ENCODE data around the gene CACNA1A.

CACNA1A gene

DNA sequence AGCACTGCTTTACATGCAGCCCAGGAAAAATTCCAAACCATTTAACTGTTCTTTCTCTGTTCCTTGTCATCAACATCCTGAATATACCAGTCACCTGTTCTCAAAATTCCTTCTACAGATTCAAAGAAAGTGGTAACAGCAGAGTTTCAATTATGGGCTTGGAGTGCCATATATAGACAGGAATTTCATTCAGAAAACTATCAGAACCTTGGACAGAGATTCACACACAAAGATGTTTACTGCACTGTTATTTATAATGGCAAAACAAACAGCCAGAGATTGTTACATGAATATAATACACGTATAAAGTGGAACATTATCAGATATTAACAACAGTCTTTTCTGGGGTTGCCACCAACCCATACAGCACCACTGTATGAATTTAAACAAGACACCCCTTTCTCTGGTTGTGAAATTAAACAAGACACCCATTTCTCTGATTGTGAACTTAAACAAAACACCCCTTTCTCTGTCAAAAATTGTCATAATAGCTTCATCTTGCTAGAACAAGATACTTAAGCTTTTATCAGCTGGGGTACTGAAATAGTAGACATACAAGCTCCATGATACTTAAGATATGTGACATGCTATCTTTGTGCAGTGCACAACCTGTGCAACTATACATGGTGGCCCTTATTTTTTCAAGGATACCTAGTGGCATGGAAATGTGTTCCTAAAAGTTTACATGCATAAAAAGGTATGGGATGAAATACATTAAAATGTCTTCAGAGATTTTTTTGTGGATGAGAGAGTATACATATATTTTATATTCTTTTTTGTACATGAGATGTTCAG, 12.6 kb downstream of the CACNA1A start:
- no peak for DNase-seq (ENCODE audit: low spot score)

DNA sequence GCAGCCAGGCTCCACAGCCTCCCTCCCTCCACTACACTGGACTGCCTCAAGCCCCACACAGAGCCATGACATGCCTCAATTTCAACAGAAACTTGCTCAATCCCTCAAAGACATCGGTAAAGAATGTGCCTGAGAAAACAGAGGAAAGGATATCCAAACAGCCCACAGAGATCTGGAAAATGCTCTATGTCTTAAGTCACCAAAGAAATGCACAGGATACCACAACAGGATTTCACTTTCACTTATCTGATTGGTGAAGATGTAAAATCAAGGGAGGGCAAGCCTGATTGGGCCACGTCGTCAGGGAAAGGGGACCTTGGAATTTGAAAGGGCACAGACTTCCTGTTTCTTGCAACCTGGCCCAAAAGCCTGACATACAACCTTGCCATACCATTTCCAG, 14.2 kb downstream of the CACNA1A start:
- DNase-seq (ENCODE audit: low spot score): peak; percentile 75

DNA sequence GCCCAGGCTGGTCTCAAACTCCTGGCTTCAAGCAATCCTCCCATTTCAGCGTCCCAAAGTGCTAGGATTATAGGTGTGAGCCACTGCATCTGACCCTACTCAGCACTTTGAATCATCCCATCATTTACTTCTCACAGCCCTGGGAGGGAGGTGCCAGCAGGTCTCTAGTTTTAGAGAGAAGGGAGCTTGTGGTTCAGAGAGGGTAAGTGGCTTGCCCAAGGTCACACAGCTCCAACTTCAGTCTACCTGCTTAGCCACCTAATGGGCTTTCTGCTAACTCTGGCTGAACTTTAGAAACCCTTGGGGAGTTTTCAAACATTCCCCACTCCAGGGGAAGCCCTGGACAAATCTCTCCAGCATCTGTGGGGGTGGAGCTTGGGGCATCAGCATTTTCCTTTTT, 18.3 kb downstream of the CACNA1A start:
- no peak for DNase-seq (ENCODE audit: low spot score)

DNA sequence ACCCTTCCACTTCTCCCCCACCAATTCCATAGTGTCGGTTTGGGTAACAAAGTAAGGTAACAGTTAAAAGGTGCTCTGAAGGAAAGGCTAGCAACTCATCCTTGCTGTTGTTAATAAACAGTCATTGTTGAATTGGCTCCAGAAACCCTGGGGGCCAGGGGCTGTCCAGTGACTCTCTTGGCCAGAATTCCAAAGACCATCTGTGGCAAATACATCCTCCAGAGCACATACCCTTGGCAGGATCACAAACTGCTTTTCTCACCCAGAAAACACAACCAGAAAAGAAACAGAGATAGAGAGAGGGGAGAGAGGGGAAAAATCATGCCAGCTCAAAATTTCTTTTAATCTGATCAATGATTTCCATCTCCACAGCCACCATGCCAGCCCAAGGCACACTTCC, 22.1 kb downstream of the CACNA1A start:
- DNase-seq (ENCODE audit: low spot score): no peak

DNA sequence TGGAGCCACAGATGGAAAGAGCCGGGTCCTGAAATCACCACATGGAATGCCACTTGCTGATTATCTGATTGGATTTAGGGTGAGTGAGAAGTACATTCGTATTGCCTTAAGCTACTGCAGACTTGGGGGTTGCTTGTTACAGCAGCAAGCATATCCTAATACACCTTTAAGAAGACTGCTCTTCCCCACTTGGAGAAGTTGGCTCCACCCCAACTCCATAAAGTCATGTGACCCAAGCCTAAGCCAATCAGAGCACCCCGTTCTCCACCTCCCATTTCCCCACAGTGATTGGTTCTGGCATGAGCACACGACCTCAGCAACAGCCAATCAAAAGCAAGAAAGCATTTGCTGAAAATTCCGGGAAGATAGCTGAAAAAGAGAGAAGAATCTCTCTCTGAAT, 23.1 kb downstream of the CACNA1A start:
- no peak for DNase-seq (ENCODE audit: low spot score)

DNA sequence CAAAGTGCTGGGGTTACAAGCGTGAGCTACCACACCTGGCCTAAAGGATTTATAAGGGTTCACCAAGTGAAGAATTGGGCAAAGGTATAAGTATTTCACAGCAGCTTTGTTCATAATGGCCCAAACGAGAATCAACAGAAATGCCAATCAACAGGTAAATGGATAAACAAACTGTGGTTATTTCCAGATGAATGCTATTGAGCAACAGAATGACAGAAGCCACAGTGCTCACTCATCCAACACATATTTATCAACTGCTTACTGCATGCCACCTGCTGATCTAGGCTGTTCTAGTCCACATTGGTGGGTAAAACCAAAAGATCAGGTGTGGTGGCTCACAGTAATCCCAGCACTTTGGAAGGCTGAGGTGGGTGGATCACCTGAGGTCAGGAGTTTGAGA, 27.7 kb downstream of the CACNA1A start:
- DNase-seq (ENCODE audit: low spot score): no peak

DNA sequence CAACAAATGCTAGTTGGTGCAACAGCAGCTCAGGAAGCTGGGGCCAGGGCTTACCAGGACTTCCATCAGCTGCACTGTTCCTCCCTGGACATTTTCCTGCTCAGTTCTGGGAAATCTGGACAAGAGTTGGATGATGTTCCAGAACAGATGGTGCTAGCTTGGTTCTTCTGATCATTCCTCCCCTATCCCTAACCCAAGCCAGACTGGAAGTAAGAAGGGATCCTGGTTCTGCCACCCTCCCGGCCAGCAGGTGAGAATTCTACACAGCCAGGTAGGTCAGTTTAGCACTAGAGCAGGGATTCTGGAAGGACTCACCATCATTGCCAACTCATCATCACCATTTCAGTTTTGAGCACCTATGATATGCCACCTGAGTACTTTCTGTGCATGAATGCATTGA, 30.2 kb downstream of the CACNA1A start:
- DNase-seq (ENCODE audit: low spot score): no peak

DNA sequence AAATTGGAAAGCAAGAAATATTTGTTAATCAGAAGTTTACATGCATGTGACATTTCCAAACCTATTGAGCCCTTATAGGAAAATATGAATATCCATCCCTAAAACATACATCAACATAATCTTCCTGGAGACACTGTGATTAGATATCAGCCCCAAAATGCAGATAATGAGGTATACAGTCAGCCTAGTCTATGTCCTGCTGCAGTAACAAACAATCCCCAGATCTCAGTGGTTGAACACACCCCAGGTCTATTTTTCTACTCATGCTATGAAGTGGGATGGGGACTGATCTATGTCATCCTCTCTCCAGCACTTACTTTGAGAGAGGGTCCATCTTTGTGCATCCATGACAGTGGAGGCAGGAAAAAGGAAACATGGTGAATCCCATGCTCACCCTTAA, 31.2 kb downstream of the CACNA1A start:
- DNase-seq (ENCODE audit: low spot score): no peak

DNA sequence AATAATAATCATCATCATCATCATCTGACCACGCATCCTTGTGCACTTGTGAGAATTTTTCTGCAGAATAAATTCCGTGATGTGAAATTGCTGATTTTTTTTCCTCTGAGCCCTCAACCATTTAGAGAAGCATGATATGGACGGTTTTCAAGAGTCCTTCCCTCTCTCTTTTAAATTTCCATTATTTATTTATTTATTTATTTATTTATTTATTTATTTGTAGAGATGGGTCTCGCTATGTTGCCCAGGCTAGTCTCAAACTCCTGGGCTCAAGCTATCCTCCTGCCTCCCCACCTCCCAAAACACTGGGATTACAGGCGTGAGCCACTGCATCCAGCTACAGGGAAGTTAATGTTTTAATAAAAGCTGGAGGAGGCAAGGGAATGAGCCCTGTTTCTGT, 39.6 kb downstream of the CACNA1A start:
- DNase-seq (ENCODE audit: low spot score): no peak

DNA sequence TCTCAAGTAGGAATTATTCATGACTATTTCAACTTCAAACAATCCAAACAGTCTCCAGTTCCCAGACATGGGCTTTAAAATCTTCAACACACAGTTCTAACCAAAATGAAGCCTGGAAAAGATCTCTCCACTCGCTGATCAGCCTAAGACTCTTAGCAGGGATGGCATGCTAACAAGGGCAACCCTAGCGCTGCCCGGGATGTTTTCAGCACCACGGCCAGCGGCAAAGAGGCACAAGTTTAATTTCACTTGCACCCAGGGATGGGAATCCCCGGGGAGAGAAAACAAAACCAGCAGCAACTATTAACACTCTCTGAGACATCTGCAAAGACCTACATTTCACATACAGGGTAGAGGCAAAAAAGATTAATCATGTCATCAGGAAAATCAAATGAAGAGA, 43.0 kb downstream of the CACNA1A start:
- peak; percentile 48 for DNase-seq (ENCODE audit: low spot score)

DNA sequence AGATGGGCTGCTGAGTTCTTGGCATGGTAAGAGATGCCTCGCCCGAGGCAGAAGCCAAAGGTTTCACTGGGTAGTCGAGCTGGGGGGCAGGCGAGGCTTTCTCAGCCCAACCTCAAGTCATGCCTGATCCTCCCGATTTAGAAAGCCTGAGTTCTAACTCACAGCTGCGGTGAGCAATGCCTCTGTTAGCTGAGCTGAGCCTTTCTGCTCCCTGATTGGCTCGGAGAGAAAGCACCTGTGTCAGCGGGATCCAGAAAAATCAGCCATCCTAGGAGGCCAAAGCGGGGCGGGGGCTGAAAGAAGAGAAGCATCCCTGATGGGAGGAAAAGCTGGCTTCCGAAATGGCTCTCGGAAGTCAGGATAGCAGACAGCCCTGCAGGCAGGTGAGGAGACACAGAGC, 44.7 kb downstream of the CACNA1A start:
- DNase-seq (ENCODE audit: low spot score): no peak

DNA sequence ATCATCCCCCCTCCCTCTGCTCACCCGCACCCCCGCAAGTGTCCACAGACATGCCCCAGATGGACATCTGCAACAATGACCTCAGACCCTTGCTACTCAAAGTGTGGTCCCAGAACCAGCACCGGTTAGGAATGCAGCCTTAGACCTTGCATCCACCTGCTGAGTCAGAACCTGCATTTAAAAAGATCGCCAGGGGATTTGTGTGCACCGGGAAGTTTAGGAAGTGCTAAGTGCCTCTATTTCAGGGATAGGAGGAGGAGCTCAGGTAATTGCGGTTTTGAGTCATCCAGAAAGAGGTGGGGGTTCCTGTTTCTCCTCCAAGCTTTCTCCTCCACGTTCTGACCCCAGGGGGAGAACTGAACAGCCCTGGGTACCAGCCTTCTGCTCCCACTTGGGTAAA, 46.2 kb downstream of the CACNA1A start:
- DNase-seq (ENCODE audit: low spot score): no peak

DNA sequence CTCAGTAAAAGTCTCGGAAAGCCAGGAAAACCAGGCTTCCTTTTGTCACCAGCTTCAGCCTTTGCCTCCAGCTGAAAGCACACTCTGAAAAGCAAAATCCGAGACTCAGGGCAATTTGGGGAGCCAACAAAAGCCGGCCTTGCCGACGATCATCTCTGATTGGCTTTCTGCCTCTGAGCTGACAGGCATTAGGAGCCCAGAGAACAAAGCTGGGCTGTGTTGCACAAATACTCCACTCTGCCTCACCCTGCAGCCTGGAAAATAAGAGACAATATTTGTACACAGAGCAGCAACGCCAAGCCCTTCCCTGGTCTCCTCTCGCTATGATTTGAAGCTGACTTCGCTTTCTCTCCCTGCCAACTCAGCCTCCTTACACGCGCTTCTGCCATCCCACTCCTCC, 46.9 kb downstream of the CACNA1A start:
- DNase-seq (ENCODE audit: low spot score): no peak

DNA sequence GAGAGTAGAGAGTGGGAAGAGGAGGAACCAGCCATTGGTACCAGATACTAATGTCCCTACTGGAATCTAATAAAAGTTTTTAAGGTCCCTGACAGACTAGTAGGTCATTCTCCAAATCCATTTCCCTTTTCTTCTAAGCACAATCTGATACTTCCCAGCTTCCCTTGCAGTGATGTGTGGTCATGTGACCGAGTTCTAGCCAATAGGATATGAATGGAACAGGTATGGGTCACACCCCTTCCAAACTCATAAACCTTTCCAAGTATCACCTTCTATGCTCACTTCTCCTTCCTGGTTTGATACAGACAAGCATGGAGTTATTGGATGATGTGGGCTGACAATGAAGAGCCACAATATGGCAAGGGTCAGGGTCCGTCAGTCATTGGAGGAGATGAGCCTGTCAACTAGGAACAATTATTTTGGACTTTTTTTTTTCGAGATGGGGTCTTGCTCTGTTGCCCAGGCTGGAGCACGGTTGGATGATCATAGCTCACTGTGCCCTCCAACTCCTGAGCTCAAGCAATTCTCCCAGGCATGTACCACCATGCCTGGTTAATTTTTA, 54.8 kb downstream of the CACNA1A start:
- DNase-seq (ENCODE audit: low spot score): no peak

DNA sequence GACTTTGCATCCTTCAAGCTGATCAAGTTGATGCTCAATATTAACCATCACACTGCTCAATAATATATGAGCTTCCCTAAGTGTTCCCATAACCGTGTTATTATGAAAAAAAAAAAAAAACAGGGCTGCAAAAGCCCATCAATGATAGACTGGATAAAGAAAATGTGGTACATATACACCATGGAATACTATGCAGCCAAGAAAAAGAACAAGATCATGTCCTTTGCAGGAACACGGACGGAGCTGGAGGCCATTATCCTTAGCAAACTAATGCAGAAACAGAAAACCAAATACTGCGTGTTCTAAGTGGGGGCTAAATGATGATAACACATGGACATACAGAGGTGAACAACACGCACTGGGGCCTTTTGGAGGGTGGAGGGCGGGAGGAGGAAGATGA, 58.3 kb downstream of the CACNA1A start:
- DNase-seq (ENCODE audit: low spot score): no peak

DNA sequence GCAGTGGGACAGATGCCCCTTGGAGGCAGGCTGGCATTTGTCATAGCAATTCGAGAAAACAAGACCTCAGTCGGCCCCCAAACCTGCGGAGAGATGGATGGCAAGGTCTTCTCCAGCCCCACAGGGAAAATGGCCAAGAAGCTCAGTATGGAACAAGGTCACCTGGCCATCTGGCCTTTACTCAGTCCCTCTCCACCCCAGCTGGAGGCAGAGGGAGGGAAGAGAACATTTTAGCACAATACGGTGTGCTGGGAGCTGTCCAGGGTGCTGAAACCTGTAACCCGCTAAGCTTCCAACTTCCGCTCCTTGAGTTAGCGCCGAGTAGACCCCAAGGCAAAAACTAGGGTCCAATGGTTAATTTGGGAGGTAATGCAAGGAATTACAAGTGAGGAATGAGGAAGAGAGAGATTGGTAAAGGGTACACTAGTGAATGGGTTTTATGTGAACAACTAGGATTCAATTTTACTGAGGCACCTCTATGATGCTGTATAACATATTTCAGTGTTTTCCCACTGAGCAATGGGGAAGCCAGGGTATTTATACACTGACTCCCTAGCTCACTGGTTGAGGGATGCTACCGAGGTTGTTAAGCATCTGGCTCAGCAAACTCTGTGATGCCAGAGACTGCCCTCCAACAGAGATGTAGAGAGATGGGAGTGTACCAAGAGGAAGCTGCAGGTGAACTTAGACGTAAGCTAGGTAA, 64.3 kb downstream of the CACNA1A start:
- DNase-seq (ENCODE audit: low spot score): peak; percentile 66

DNA sequence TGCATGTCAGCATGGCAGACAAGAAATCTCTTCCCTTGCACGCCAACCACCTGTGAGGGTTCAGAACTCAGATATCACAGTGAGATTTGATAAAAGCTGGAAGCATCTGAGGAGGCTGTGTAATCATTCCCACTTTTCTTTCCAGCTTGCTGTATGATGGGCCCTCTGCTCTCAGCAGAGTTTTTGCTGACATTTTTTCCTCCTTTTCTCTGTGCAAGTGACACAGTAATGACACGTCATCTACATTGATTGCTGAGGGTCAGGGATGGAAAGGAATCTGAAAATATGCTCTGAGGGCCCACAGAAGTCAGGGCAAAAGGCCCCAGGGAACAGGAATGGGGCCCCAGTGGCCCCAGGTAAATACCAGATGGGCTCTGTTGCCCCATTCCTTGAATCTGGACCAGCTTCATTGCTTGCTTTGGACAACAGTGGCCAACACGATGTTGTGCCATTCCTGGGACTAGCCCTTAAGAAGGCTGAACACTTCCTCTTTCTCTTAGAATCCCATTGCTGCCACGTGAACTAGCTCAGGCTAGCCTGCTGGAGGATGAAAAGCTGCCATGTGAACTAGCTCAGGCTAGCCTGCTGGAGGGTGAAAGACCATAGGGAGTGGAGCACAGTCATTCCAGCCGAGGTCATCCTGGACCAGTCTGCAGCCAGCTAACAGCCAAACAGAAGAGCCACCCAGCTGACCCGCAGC, 68.2 kb downstream of the CACNA1A start:
- no peak for DNase-seq (ENCODE audit: low spot score)

DNA sequence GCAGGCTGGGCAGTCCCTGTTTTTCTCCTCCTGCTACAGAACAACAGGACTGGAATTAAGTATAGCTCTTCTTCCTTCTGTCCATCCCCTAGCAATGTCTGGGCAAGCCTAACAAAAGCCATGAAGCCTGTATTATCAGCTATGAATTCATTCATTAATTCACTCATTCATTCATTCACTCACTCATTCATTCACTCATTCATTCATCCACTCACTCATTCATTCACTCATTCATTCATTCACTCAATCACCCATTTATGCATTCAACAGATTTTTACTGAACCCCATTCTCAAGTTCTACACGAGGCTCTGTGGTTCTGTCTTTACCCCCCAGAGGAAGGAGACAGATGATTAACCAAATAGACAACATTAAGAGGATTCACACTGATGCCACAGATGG, 69.9 kb downstream of the CACNA1A start:
- DNase-seq (ENCODE audit: low spot score): no peak

DNA sequence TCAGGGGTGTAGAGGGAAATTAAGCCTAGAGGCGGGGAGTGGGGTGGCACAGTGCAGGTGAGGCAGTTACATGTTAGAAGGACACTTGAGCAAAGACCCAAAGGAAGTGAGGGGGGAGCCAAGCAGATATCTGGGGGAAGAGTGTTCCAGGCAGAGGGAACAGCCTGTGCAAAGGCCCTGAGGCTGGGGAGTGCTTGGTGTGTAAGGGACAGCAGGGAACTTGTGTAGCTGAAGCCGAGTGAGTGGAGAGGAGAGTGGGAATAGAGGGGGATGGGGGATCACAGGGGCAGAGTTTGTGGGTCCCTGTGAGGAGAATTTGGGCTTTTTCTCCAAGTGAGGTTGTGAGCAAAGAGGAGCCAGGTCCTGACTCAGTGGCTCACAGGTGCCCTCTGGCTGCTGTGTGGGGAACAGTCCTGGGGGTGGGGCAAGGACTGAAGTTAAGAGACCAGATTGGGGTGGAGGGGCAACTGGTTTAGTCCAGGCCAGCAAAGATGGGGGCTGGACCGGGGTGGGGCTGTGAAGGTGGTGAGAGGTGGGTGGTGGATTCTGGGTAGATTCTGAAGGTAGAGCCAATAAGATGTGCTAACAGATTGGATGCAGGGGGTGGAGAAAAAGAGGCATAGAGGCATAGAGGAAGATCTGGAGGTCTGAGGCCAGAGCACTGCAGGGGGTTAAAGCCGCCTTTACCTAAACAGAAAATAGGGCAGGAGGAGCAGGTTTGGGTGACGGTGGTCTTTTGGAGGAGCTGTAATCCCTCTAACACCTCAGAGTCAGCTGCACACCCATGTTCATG, 75.3 kb downstream of the CACNA1A start:
- DNase-seq (ENCODE audit: low spot score): peak; percentile 72

DNA sequence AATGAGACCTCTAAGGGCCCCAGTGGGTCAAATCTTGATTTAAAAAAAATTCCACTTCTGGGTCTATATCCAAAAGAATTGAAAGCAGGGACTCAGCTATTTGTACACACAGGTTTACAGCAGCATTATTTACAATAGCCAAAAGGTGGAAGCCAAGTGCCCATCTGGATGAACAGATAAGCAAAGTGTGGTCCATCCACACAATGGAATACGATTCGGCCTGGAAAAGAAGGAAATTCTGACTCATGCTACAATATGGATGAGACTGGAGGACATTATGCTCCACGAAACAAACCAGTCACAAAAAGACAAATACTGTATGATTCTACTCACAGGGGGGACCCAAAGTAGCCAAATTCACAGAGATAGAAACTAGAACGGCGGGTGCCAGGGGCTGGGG, 76.7 kb downstream of the CACNA1A start:
- no peak for DNase-seq (ENCODE audit: low spot score)

DNA sequence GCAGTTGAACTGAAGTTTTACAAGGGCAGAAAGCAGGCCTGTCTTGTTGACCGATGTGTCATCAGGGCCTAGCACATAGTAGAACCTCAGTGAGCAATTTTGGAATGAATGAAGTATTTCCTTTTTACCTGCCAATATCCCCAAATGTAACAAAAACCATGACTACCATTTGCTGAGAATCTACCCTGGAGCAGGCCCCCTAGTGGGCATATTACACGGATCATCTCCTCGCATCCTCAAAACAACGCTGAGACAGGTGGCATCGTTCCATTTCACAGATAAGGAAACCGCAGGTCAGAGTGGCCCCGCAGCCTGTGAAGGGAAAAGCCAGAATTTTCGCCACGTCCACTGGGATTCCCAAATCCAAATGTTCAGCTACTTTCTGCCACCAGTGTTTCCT, 77.9 kb downstream of the CACNA1A start:
- DNase-seq (ENCODE audit: low spot score): peak; percentile 19
